Liver (tissue), 9 donors: ENCODE data around the gene WWC2. TPM values are rescaled to one million over a fixed set of nuclear protein-coding genes. Genes with fewer than 3 reads are reported as not detected.
A peak's percentile ranks its signal among the peaks of the same experiment; 100 is the strongest.

Experiments used
- DNase-seq: peaks from one replicate; pipeline ENCODE4 v3.0.0-alpha.2; 2017; ENCODE audit warnings: low spot score
- H3K27ac ChIP-seq, 2 donors: one replicate each; pipeline ENCODE4 v1.7.0; 2013; ENCODE audit warnings: inconsistent platforms in 2 of 2, low read length in 2 of 2, control low read depth in 1 of 2, low read depth in 1 of 2, mild to moderate bottlenecking in 1 of 2
- H3K27me3 ChIP-seq, 4 donors: one replicate each; pipeline versions ENCODE4 v1.6.1 to v1.7.0; 2013; ENCODE audit warnings: low read length in 3 of 4, inconsistent platforms in 1 of 4, mild to moderate bottlenecking in 1 of 4, moderate library complexity in 1 of 4; ENCODE audit not compliant: control insufficient read depth in 4 of 4, insufficient read depth in 4 of 4
- H3K36me3 ChIP-seq, 4 donors: one replicate each; pipeline versions ENCODE4 v1.6.1 to v1.7.0; 2013; ENCODE audit warnings: low read length in 3 of 4, mild to moderate bottlenecking in 3 of 4, low read depth in 1 of 4, moderate library complexity in 1 of 4; ENCODE audit not compliant: control insufficient read depth in 4 of 4, insufficient read depth in 3 of 4
- H3K4me1 ChIP-seq, 4 donors: one replicate each; pipeline versions ENCODE4 v1.6.1 to v1.7.0; 2013; ENCODE audit warnings: low read length in 3 of 4, mild to moderate bottlenecking in 3 of 4, moderate library complexity in 1 of 4; ENCODE audit not compliant: control insufficient read depth in 4 of 4, insufficient read depth in 4 of 4
- H3K4me3 ChIP-seq, 3 donors: one replicate each; pipeline versions ENCODE4 v1.6.1 to v1.7.0; 2013; ENCODE audit warnings: low read length in 3 of 3, control low read depth in 1 of 3, low read depth in 1 of 3, mild to moderate bottlenecking in 1 of 3
- H3K9ac ChIP-seq, 2 donors: one replicate each; pipeline ENCODE4 v1.7.0; 2013; ENCODE audit warnings: low read length in 2 of 2, mild to moderate bottlenecking in 2 of 2, moderate library complexity in 2 of 2, control low read depth in 1 of 2, low read depth in 1 of 2
- H3K9me3 ChIP-seq, 4 donors: one replicate each; pipeline versions ENCODE4 v1.6.1 to v1.7.0; 2013; ENCODE audit warnings: low read length in 3 of 4; ENCODE audit not compliant: control insufficient read depth in 4 of 4
- FOXA1 ChIP-seq: IDR thresholded peaks from 2 replicates; pipeline ENCODE4 v1.6.1; 2016; ENCODE audit warnings: antibody characterized with exemption
- GABPA ChIP-seq, 2 donors: IDR thresholded peaks in 1 of 2; conservative IDR thresholded peaks in 1 of 2; 2 replicates each; pipeline ENCODE4 v1.6.1; 2016; ENCODE audit warnings: antibody characterized with exemption in 2 of 2, mild to moderate bottlenecking in 1 of 2, moderate library complexity in 1 of 2
- HNF4G ChIP-seq: IDR thresholded peaks from 2 replicates; pipeline ENCODE4 v1.6.1; 2016; ENCODE audit warnings: antibody characterized with exemption
- JUND ChIP-seq, 2 donors: IDR thresholded peaks; 2 replicates each; pipeline ENCODE4 v1.6.1; 2016; ENCODE audit warnings: antibody characterized with exemption in 2 of 2
- RAD21 ChIP-seq, 2 donors: IDR thresholded peaks; 2 replicates each; pipeline ENCODE4 v1.6.1; 2016; ENCODE audit warnings: antibody characterized with exemption in 2 of 2, mild to moderate bottlenecking in 2 of 2
- RXRA ChIP-seq, 2 donors: IDR thresholded peaks; 2 replicates each; pipeline ENCODE4 v1.6.1; 2017 to 2018; ENCODE audit warnings: antibody characterized with exemption in 2 of 2, mild to moderate bottlenecking in 1 of 2
- SP1 ChIP-seq: IDR thresholded peaks from 2 replicates; pipeline ENCODE4 v1.6.1; 2018; ENCODE audit warnings: antibody characterized with exemption, mild to moderate bottlenecking
- YY1 ChIP-seq: IDR thresholded peaks from 2 replicates; pipeline ENCODE4 v1.6.1; 2016; ENCODE audit warnings: antibody characterized with exemption, mild to moderate bottlenecking
- WGBS: extraction: QIAGEN DNeasy Blood & Tissue Kit; methylation state at CpG from one replicate; pipeline ENCODE4 v1.1.7; 2013; 5-methylcytosine and 5-hydroxymethylcytosine counted together
- polyA plus RNA-seq, 2 donors: library from polyadenylated mRNA; stranded (reverse) in 1 of 2; unstranded in 1 of 2; fragments of 200-250 nt in 1 of 2; fragments of >200 nt in 1 of 2; fragmentation: Nextera tagmentation in 1 of 2; extraction: Ambion mirVana in 1 of 2; gene quantifications; one replicate each; pipeline versions ENCODE4 v1.2.1 to v1.2.3, GENCODE V29; 2013 to 2015
- total RNA-seq, 2 donors: library from RNA; depleted of rRNA; stranded (reverse); fragments of >200 nt; gene quantifications; one replicate each; pipeline ENCODE4 v1.2.3, GENCODE V29; 2014
- TF ChIP-seq, protein P1 (sequence below): fragments of 150-350 bp; IDR thresholded peaks from 2 replicates; pipeline ENCODE4 v1.5.1; 2017; ENCODE audit warnings: improper control_type of control experiment, low read depth, low read length; ENCODE audit not compliant: missing input control
- TF ChIP-seq, protein P2 (sequence below): IDR thresholded peaks from 2 replicates; pipeline ENCODE4 v1.6.1; 2016; ENCODE audit warnings: antibody characterized with exemption, mild to moderate bottlenecking
- TF ChIP-seq, protein P3 (sequence below): IDR thresholded peaks from 2 replicates; pipeline ENCODE4 v1.6.1; 2016; ENCODE audit warnings: antibody characterized with exemption
- TF ChIP-seq, protein P4 (sequence below): IDR thresholded peaks from 2 replicates; pipeline ENCODE4 v1.6.1; 2016; ENCODE audit warnings: antibody characterized with exemption
- donor health status: healthy.
- donor health status: healthy.
- donor health status: healthy.
- donor health status: healthy.
- donor health status: healthy.

Gene WWC2
- total and polyA plus RNA-seq, 4 donors, result 8.6 to 60.1 (median 13.3) TPM

DNA sequence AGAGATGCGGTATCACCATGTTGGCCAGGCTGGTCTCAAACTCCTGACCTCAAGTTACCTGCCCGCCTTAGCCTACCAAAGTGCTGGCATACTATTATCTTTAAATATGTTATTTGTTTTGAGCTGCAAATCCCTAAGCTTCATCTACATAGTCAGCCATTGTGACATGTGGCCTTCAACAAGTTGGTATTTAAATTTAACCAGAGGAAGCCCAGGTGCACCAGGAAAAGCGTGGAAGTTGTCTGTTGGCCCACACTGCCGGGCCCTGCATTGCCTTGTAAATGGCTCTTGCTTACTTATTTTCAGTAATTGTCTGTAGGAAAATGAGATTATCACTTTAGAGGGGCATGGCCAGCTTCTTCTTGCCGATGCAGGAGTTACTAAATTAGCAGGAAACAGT lies 6.0 kb downstream of the WWC2 start (continued):
- TF ChIP-seq SP1, result no peak
- TF ChIP-seq, protein P1, sequence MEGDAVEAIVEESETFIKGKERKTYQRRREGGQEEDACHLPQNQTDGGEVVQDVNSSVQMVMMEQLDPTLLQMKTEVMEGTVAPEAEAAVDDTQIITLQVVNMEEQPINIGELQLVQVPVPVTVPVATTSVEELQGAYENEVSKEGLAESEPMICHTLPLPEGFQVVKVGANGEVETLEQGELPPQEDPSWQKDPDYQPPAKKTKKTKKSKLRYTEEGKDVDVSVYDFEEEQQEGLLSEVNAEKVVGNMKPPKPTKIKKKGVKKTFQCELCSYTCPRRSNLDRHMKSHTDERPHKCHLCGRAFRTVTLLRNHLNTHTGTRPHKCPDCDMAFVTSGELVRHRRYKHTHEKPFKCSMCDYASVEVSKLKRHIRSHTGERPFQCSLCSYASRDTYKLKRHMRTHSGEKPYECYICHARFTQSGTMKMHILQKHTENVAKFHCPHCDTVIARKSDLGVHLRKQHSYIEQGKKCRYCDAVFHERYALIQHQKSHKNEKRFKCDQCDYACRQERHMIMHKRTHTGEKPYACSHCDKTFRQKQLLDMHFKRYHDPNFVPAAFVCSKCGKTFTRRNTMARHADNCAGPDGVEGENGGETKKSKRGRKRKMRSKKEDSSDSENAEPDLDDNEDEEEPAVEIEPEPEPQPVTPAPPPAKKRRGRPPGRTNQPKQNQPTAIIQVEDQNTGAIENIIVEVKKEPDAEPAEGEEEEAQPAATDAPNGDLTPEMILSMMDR, result no peak
- TF ChIP-seq RXRA (IDR thresholded peaks at IDR 0.05), result no peak
- no peak for TF ChIP-seq FOXA1
- no peak for TF ChIP-seq YY1

DNA sequence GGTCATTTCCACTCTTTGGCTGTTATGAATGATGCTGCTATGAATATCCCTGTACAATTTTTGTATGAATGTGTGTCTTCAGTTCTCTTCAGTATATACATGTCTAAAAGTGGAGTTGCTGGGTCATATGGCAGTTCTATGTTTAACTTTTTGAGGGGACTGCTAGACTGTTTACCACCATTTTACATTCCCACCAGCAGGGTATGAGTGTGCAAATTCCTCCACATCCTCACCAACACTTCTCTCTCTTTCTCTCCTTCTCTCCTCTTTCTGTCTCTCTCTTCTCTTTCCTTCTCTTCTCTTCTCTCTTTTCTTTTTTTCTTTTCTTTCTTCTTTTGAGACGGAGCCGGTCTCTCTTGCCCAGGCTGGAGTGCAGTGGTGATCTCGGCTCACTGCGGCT lies 7.8 kb downstream of the WWC2 start:
- Histone ChIP-seq H3K27ac (peak overlapping the region in 1 of 2 donors; percentile 18), H3K9me3 (no peaks in the 10 kb centered on the region), H3K9ac (no peak overlapping the region), H3K36me3 (no peaks in the 10 kb centered on the region), H3K27me3 (no peaks in the 10 kb centered on the region), H3K4me3 (no peak overlapping the region), H3K4me1 (peaks cover 16 to 42% (median 38%) of the 10 kb centered on the region in 4 donors)
- TF ChIP-seq, protein P2, sequence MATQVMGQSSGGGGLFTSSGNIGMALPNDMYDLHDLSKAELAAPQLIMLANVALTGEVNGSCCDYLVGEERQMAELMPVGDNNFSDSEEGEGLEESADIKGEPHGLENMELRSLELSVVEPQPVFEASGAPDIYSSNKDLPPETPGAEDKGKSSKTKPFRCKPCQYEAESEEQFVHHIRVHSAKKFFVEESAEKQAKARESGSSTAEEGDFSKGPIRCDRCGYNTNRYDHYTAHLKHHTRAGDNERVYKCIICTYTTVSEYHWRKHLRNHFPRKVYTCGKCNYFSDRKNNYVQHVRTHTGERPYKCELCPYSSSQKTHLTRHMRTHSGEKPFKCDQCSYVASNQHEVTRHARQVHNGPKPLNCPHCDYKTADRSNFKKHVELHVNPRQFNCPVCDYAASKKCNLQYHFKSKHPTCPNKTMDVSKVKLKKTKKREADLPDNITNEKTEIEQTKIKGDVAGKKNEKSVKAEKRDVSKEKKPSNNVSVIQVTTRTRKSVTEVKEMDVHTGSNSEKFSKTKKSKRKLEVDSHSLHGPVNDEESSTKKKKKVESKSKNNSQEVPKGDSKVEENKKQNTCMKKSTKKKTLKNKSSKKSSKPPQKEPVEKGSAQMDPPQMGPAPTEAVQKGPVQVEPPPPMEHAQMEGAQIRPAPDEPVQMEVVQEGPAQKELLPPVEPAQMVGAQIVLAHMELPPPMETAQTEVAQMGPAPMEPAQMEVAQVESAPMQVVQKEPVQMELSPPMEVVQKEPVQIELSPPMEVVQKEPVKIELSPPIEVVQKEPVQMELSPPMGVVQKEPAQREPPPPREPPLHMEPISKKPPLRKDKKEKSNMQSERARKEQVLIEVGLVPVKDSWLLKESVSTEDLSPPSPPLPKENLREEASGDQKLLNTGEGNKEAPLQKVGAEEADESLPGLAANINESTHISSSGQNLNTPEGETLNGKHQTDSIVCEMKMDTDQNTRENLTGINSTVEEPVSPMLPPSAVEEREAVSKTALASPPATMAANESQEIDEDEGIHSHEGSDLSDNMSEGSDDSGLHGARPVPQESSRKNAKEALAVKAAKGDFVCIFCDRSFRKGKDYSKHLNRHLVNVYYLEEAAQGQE, result no peak
- TF ChIP-seq JUND (IDR thresholded peaks at IDR 0.05) (no peak), SP1 (no peak), GABPA (IDR thresholded peaks at IDR 0.05 in 1 of 2, conservative IDR thresholded peaks at IDR 0.05 in 1 of 2) (no peak), FOXA1 (no peak), HNF4G (no peak)
- TF ChIP-seq, protein P3, sequence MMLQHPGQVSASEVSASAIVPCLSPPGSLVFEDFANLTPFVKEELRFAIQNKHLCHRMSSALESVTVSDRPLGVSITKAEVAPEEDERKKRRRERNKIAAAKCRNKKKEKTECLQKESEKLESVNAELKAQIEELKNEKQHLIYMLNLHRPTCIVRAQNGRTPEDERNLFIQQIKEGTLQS, result no peak
- TF ChIP-seq, protein P4, sequence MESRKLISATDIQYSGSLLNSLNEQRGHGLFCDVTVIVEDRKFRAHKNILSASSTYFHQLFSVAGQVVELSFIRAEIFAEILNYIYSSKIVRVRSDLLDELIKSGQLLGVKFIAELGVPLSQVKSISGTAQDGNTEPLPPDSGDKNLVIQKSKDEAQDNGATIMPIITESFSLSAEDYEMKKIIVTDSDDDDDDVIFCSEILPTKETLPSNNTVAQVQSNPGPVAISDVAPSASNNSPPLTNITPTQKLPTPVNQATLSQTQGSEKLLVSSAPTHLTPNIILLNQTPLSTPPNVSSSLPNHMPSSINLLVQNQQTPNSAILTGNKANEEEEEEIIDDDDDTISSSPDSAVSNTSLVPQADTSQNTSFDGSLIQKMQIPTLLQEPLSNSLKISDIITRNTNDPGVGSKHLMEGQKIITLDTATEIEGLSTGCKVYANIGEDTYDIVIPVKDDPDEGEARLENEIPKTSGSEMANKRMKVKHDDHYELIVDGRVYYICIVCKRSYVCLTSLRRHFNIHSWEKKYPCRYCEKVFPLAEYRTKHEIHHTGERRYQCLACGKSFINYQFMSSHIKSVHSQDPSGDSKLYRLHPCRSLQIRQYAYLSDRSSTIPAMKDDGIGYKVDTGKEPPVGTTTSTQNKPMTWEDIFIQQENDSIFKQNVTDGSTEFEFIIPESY, result no peak
- no peak for DNase-seq
- WGBS, result 97% methylated on average over 4 of the region's 4 CpGs

DNA sequence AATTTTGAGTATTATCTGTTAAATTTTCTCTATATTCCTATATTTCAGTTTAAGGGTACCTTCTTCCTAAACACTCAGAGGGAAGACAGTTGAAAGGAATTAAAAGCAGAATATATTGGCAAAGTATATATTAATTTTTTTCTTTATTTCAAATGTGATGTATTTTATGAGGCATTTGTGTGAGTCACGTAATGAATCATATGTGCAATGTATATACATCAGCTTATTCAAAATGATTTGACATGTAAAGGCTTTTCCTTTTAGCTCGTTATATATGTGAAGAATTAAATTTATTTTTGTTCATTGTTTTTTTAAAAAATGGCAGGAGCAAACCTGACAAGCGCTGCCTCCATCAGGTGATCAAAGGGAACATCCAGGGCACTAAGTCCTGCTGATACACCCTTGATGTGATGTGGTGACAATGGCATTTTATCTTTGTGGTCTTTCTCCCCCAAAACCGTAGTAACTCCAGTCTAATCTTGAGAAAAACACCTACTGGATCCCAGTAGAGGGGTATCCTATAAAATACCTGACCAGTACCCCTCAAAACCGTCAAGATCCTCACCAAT lies 8.9 kb downstream of the WWC2 start:
- WGBS, result 87% methylated on average over 5 of the region's 5 CpGs
- no peak for TF ChIP-seq RAD21 (IDR thresholded peaks at IDR 0.05)
- TF ChIP-seq, protein P3, result no peak
- TF ChIP-seq, protein P2, result no peak
- TF ChIP-seq, protein P4, result no peak

More for the DNA sequence above, 8.9 kb downstream of the WWC2 start:
- no peak for DNase-seq
- H3K4me3 ChIP-seq, result no peak overlapping the region
- H3K9ac ChIP-seq, result no peak overlapping the region
- no peaks in the 10 kb centered on the region for H3K27me3 ChIP-seq
- H3K4me1 ChIP-seq, result peaks cover 13 to 41% (median 36%) of the 10 kb centered on the region in 4 donors
- H3K27ac ChIP-seq, result no peak overlapping the region
- H3K36me3 ChIP-seq, result no peaks in the 10 kb centered on the region
- H3K9me3 ChIP-seq, result no peaks in the 10 kb centered on the region
